Small intestine (tissue), 4 donors: ENCODE data around the gene ZNF382. TPM values are rescaled to one million over a fixed set of nuclear protein-coding genes. Genes with fewer than 3 reads are reported as not detected.

Experiments
- polyA plus RNA-seq, 4 donors: library from polyadenylated mRNA; stranded (reverse) in 3 of 4; unstranded in 1 of 4; fragments of 200-250 nt in 3 of 4; fragments of 120-200 nt in 1 of 4; gene quantifications; one replicate each; pipeline versions ENCODE4 v1.2.1 to v1.2.3, GENCODE V29; 2013
- donor health status: healthy with polysubstance abuse.
- donor health status: Bipolar disorder and iron deficiency.
- donor health status: healthy.

Gene ZNF382
- polyA plus RNA-seq, 4 donors: 0.64 to 1.5 TPM; not detected in 2

Other genes with a start within 250 kb of the ZNF382 start
- gene ZFP14, start 226.1 kb upstream of the ZNF382 start, polyA plus RNA-seq: 1 to 10 TPM; 1.1 to 8.5 (median 1.6) TPM
- 1 to 10 TPM in 2 of 4 donors, under 1 TPM in 2; 0.22 to 5.5 (median 0.84) TPM for gene ZFP82, start 186.7 kb upstream of the ZNF382 start, polyA plus RNA-seq
- gene ZNF566, start 115.8 kb upstream of the ZNF382 start, polyA plus RNA-seq: 10 to 100 TPM in 1 of 4 donors, 1 to 10 TPM in 3; 3.4 to 11.5 (median 3.8) TPM
- gene ZNF260, start 77.0 kb upstream of the ZNF382 start, polyA plus RNA-seq: 10 to 100 TPM in 1 of 4 donors, 1 to 10 TPM in 3; 2.0 to 14.4 (median 2.8) TPM
- 10 to 100 TPM in 1 of 4 donors, 1 to 10 TPM in 2, under 1 TPM in 1; 0.81 to 16.1 (median 1.7) TPM for gene ZNF529, start 32.0 kb upstream of the ZNF382 start, polyA plus RNA-seq
- 1 to 10 TPM; 2.2 to 9.0 (median 2.8) TPM for gene ZNF461, start 61.5 kb downstream of the ZNF382 start, polyA plus RNA-seq
- gene ZNF567, start 82.3 kb downstream of the ZNF382 start, polyA plus RNA-seq: 1 to 10 TPM; 1.1 to 8.0 (median 3.9) TPM
- gene ZNF850, start 167.5 kb downstream of the ZNF382 start, polyA plus RNA-seq: 1 to 10 TPM in 1 of 4 donors, under 1 TPM in 3; 0.22 to 1.6 (median 0.36) TPM
- gene ZNF790, start 233.1 kb downstream of the ZNF382 start, polyA plus RNA-seq: 10 to 100 TPM in 1 of 4 donors, 1 to 10 TPM in 3; 1.1 to 10.1 (median 1.9) TPM
- 10 to 100 TPM in 1 of 4 donors, 1 to 10 TPM in 2, under 1 TPM in 1; 0.54 to 11.0 (median 2.0) TPM for gene ZNF345, start 245.6 kb downstream of the ZNF382 start, polyA plus RNA-seq